Cardiac fibroblast (primary cell): Measurements from ENCODE around the gene PARP8.
"Not testable (repeated sequence)": the region's sequence is repeated elsewhere in the genome, so short reads cannot be mapped to it uniquely, and the experiment has no call there.

Source experiments
- DNase-seq, 2 donors: peaks; one replicate each; pipeline versions ENCODE4 v3.0.0 to v3.0.0-alpha.2; 2010; ENCODE audit warnings: low read depth in 2 of 2
- H3K4me3 ChIP-seq, 2 donors: replicated peaks in 1 of 2; 1 replicate in 1 of 2; 2 replicates in 1 of 2; pipeline ENCODE4 v1.5.1; 2011; ENCODE audit warnings: low read depth in 2 of 2, low read length in 2 of 2, mild to moderate bottlenecking in 2 of 2, moderate library complexity in 1 of 2
- TF ChIP-seq, protein P1 (sequence below): IDR thresholded peaks from one replicate; pipeline ENCODE4 v1.5.1; 2011; ENCODE audit warnings: low read depth, mild to moderate bottlenecking, low read length, inconsistent platforms

Gene PARP8

DNA sequence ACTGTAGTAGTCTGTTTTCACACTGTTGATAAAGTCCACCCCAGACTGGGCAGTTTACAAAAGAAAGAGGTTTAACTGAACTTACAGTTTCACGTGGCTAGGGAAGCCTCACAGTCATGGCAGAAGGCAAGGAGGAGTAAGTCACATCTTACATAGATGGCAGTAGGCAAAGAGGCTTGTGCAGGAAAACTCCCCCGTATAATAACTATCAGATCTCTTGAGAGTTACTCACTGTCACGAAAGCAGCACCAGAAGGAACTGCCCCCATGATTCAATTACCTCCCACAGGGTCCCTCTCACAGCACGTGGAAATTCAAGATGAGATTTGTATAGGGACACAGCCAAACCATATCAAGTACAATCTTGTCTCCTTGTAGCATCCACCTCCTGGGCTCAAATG is 21.1 kb downstream of the PARP8 start:
- TF ChIP-seq, protein P1, sequence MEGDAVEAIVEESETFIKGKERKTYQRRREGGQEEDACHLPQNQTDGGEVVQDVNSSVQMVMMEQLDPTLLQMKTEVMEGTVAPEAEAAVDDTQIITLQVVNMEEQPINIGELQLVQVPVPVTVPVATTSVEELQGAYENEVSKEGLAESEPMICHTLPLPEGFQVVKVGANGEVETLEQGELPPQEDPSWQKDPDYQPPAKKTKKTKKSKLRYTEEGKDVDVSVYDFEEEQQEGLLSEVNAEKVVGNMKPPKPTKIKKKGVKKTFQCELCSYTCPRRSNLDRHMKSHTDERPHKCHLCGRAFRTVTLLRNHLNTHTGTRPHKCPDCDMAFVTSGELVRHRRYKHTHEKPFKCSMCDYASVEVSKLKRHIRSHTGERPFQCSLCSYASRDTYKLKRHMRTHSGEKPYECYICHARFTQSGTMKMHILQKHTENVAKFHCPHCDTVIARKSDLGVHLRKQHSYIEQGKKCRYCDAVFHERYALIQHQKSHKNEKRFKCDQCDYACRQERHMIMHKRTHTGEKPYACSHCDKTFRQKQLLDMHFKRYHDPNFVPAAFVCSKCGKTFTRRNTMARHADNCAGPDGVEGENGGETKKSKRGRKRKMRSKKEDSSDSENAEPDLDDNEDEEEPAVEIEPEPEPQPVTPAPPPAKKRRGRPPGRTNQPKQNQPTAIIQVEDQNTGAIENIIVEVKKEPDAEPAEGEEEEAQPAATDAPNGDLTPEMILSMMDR: no peak
- DNase-seq: no peak
- no peak overlapping the region for H3K4me3 ChIP-seq

DNA sequence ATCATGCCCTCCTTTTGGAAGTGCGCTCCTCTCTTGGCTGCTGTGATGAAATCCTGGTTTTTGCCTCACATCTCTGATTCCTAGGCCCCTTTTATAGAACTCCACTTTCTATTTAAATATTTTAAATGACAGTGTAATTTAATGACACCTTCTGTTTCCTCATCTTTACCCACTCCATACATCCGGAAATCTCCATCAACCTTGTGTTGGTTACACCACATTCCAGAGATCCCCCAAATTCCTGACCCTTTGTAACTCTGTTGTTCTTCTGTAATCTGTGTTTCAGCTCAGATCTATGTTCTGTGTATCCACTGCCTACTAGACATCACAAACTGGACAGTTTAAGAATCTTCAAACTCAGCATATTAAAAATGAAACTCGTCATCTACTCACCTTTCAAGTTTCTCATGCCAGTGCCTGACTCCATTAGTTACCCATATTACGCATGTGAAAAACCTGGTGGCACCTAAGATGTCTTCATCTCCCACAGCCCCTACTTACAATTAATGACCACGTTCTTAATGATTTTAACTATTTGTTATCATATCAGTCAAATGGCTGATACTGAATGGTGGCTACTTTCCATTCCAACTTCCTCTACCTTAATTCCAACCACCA is 25.1 kb downstream of the PARP8 start:
- no peak overlapping the region for H3K4me3 ChIP-seq
- DNase-seq: no peak
- TF ChIP-seq, protein P1: no peak

GRCh38 chr5:50694027-50694590 is 27.7 kb downstream of the PARP8 start:
- TF ChIP-seq, protein P1: no peak
- DNase-seq: peak in 1 of 2 donors; percentile 52
- no peak overlapping the region for H3K4me3 ChIP-seq

DNA sequence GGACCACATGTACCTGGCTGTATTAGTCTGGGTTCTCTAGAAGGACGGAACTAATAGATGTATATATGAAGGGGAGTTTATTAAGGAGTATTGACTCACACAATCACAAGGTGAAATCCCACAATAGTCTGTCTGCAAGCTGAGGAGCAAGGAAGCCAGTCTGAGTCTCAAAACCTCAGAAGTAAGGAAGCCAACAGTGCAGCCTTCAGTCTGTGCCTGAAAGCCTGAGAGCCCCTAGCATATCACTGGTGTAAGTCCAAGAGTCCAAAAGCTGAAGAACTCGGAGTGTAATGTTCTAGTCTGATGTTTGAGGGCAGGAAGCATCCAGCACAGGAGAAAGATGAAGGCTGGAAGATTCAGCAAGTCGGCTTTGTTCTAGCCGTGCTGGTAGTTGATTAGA is 28.2 kb downstream of the PARP8 start:
- not testable (repeated sequence) for DNase-seq, H3K4me3 ChIP-seq

DNA sequence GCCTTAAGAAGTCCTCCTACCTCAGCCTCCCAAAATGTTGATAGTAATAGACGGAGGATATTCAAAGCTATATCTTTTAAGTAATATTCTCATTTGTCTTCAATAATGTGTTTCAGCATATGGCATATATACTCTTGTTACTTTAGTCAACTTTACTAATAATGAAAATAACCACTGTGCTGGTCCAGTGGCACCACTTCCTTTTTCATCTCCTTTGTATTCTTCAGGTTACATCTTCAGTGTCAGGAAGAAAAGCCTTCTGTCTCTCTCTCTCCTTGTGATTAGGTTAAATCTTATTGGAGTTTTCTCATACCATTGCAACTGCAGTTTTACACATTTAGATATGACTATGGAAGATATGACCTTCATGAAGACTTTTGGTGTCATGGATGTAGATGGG is 31.3 kb downstream of the PARP8 start:
- TF ChIP-seq, protein P1: no peak
- no peak for DNase-seq
- H3K4me3 ChIP-seq: no peak overlapping the region

- TF ChIP-seq, protein P1: no peak
- DNase-seq: peak in 1 of 2 donors; percentile 26
- H3K4me3 ChIP-seq: no peak overlapping the region
Measured at GRCh38 chr5:50699737-50700136, 33.3 kb downstream of the PARP8 start.

DNA sequence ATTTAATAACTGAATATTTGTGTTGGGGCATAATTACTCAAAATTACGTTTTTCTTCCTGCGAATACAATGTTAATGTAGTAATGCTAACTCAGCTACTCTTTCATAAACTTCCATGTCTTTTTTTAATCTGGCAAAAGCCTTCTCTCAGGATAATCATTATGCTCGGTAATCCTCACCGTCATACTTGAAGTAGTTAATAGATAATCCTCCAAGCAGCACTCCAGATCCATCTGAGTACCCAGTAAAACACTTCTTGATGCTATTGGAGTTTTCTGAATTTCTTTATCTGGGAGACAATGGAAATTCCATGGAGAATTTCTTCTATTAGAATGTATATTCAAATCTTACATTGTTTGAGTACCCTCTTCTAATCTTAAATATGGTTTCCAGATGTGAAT is 34.3 kb downstream of the PARP8 start:
- TF ChIP-seq, protein P1: no peak
- no peak for DNase-seq
- H3K4me3 ChIP-seq: no peak overlapping the region
